ENCODE measurements around the gene CDK5RAP3.

CDK5RAP3 gene

DNA sequence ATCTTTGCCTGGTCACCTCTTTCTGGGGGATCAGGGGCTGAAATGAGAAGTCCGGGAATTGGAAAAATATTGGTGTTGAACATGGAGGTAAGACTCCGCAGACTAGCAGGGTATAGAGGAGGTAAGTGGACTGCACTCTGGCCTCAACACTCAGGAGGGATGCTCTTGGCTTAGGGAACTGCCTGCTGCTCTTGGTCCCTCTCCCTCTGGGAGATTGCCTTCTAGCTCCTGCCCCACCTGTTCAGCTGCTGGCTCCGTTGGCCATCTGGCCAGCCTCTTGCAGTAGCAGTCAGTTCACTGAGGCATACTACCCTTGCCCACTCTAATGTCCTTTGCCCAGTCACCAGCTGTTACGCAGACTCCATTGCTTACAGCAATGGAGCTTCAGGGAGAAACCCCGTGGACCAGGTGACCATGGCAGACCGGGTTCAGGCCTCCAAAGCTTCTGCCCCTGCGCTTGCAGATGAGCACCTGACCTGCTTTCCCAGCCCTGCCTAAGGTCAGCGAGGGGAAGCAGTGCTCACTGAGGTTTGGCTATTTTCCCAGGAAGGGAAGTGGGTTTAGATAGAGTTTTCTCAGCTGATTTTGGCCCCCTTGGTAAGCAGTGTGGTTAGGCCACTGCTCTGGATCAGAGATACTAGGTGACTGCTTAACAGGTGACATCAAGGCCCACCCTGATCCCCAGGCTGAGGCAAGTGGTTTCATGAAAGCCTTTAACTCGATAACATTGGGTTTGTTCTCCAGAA lies 11.9 kb downstream of the CDK5RAP3 start:
- no peak for TF ChIP-seq SIN3A (IDR thresholded peaks at IDR 0.05; ENCODE audit: borderline replicate concordance, insufficient read depth, low read length)

- no peak for TF ChIP-seq REST (IDR thresholded peaks at IDR 0.05; ENCODE audit: insufficient read depth in 1 of 2, low read depth in 2 of 2, low read length in 2 of 2)
- TF ChIP-seq FOXP2 (optimal IDR thresholded peaks at IDR 0.05; ENCODE audit: borderline replicate concordance, extremely low read depth, extremely low read length, insufficient read depth) = no peak
- no peak for TF ChIP-seq SIN3A (IDR thresholded peaks at IDR 0.05; ENCODE audit: borderline replicate concordance, insufficient read depth, low read length)
- no peak for TF ChIP-seq POLR2AphosphoS5 (IDR thresholded peaks at IDR 0.05; ENCODE audit: low read depth, low read length)
- no peak for TF ChIP-seq TAF1 (IDR thresholded peaks at IDR 0.05; ENCODE audit: borderline replicate concordance, insufficient read depth, low read length)
Measured at GRCh38 chr17:47983492-47984223, 12.7 kb downstream of the CDK5RAP3 start.

DNA sequence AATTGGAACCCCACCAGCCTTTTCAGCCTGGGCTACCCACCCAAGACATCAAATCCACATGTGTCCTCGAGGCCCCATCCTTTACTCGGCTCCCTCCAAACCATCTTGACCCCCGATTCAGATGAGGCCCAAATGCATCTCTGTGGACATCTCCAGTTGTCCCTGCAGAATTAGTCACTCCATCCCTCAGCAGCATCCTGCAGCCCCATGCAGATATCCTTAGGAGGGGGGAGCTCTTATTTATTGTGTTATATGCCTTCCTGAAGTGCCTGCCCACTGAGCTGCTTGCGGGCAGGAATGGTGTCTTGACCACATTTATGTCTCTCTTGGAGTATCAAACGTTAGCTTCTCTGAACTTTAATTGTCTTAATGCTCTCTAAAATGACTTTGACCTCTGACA lies 15.6 kb downstream of the CDK5RAP3 start:
- no peak for TF ChIP-seq POLR2AphosphoS5 (IDR thresholded peaks at IDR 0.05; ENCODE audit: low read depth, low read length)
- TF ChIP-seq SIN3A (IDR thresholded peaks at IDR 0.05; ENCODE audit: borderline replicate concordance, insufficient read depth, low read length) = no peak
- TF ChIP-seq REST (IDR thresholded peaks at IDR 0.05; ENCODE audit: insufficient read depth in 1 of 2, low read depth in 2 of 2, low read length in 2 of 2) = no peak
- no peak for TF ChIP-seq FOXP2 (optimal IDR thresholded peaks at IDR 0.05; ENCODE audit: borderline replicate concordance, extremely low read depth, extremely low read length, insufficient read depth)
- no peak for TF ChIP-seq TAF1 (IDR thresholded peaks at IDR 0.05; ENCODE audit: borderline replicate concordance, insufficient read depth, low read length)

- TF ChIP-seq SIN3A (IDR thresholded peaks at IDR 0.05; ENCODE audit: borderline replicate concordance, insufficient read depth, low read length) (no peak), TAF1 (IDR thresholded peaks at IDR 0.05; ENCODE audit: borderline replicate concordance, insufficient read depth, low read length) (no peak), REST (IDR thresholded peaks at IDR 0.05; ENCODE audit: insufficient read depth in 1 of 2, low read depth in 2 of 2, low read length in 2 of 2) (no peak), POLR2AphosphoS5 (IDR thresholded peaks at IDR 0.05; ENCODE audit: low read depth, low read length) (no peak), FOXP2 (optimal IDR thresholded peaks at IDR 0.05; ENCODE audit: borderline replicate concordance, extremely low read depth, extremely low read length, insufficient read depth) (no peak)
Measured at GRCh38 chr17:47987240-47987835, 16.4 kb downstream of the CDK5RAP3 start.

DNA sequence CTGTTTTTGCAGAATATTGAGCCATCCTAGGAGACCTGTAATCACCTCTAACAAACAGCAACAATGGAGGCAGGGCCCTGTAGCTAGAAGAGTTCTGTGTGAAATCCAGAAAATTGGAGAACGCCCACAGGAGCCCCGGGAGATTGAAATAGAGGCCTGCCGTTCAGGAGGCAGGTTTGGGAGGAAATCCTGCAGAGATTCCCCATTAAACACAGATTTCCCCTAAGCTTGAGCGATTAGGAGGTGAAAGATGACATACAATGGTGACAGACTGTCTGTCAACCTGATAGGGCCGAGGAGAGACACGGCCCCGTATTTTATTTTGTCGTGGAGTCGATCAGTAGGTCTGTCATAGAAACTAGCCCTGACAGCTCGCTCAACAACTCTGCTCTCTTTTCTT lies 18.2 kb downstream of the CDK5RAP3 start:
- TF ChIP-seq SIN3A (IDR thresholded peaks at IDR 0.05; ENCODE audit: borderline replicate concordance, insufficient read depth, low read length) (no peak), TAF1 (IDR thresholded peaks at IDR 0.05; ENCODE audit: borderline replicate concordance, insufficient read depth, low read length) (no peak), POLR2AphosphoS5 (IDR thresholded peaks at IDR 0.05; ENCODE audit: low read depth, low read length) (no peak), FOXP2 (optimal IDR thresholded peaks at IDR 0.05; ENCODE audit: borderline replicate concordance, extremely low read depth, extremely low read length, insufficient read depth) (no peak), REST (IDR thresholded peaks at IDR 0.05; ENCODE audit: insufficient read depth in 1 of 2, low read depth in 2 of 2, low read length in 2 of 2) (no peak)
